ENCODE data around the gene UBASH3B.
"Not testable (repeated sequence)": the region's sequence is repeated elsewhere in the genome, so short reads cannot be mapped to it uniquely, and the experiment has no call there.

The UBASH3B gene

DNA sequence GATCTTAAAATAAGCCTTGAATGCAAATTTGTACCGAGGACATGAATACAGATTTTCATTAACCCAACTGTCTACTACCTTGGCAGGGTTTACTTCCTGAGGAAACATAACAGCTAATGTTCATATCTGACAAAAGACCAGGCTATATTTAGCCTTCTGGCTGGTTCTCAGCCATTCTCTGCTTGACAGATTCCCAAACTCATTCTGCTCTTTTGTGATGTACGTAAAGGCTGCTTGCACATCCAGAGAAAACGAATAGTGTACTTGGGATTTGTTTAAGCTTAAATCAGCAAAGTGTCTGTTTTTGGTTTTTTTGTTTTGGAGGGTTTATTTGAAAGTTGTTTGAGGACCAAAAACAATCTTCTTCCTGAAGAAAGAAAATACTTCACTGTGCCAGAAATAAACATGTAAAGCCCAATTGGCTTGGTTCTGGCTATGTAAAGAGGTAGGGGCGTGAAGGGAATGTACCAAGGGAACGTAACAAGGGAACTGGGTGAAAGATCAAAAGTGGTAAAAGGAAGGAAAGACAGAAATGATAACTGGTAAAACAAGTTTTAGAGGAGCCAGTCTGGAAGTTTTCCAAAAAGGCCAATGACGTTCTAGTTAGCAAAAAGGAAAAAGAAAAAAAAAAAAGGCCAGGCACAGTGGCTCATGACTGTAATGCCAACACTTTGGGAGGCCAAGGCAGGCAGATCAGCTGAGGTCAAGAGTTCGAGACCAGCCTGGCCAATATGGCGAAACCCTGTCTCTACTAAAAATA lies 161.4 kb downstream of the UBASH3B start:
- peak in 1 of 2 donors; percentile 19 for DNase-seq

- DNase-seq, result no peak
These were observed 164.6 kb downstream of the UBASH3B start for GRCh38 chr11:122820158-122820557.

GRCh38 chr11:122821169-122821568 lies 165.6 kb downstream of the UBASH3B start:
- DNase-seq, result no peak

DNA sequence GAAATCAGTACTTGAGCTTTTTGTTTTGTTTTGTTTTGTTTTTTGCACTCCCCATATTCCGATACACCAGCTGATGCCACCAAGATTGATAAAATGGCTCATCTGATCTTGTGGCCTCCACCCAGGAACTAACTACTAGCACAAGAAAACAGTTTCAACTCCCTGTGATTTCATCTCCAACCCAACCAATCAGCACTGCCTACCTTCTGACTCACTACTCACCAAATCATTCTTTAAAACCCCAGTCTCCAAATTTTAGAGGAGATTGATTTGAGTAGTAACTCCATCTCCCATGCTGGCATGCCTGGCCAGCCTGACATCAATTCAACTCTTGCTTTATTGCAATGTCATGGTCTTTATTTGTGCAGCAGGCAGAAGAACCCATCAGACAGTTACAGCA lies 166.7 kb downstream of the UBASH3B start:
- no peak for DNase-seq

GRCh38 chr11:122823564-122823963 lies 168.0 kb downstream of the UBASH3B start:
- no peak for DNase-seq

DNA sequence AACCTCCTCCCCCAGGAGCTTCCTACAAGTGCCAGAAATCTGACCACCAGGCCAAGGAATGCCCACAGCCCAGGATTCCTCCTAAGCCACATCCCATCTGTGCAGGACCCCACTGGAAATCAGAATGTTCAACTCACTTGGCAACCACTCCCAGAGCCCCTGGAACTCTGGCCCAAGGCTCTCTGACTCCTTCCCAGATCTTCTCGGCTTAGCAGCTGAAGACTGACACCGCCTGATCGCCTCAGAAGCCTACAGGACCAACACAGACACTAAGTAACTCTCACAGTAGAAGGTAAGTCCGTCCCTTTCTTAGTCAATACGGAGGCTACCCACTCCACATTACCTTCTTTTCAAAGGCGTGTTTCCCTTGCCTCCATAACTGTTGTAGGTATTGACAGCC lies 173.8 kb downstream of the UBASH3B start:
- not testable (repeated sequence) for DNase-seq

GRCh38 chr11:122832297-122832696 lies 176.8 kb downstream of the UBASH3B start:
- not testable (repeated sequence) for DNase-seq

DNA sequence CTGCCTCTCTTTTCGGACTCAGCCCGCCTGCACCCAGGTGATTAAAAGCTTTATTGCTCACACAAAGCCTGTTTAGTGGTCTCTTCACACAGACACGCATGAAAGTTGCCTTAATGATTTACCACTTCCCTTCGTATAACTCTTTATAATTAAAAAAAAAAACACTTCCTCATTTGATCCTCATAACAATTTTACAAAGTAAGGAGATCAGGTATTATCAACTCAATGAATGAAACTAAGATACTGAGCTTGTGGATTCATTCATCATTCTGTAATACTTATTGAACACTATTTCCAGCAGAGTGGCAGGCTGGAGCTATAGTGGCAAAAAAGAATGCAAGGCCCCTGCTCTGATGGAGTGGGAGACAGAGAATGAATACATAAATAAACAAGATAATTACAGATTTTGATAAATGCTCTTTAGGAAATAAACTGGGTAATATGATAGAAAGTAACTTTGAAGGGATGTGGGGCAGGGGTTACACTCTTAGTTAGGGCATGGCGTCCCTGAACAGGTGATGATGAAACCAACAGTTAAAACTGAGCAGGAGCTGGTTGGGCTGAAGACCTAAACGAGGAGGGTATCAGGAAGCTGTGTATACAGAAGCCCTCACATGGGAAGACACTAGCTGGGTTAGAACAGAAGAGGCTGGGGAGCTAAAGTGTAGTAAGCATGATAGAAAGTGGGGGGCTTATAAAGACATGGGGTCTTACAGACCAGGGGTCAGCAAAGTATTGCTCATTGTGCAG lies 177.4 kb downstream of the UBASH3B start:
- DNase-seq, result no peak

DNA sequence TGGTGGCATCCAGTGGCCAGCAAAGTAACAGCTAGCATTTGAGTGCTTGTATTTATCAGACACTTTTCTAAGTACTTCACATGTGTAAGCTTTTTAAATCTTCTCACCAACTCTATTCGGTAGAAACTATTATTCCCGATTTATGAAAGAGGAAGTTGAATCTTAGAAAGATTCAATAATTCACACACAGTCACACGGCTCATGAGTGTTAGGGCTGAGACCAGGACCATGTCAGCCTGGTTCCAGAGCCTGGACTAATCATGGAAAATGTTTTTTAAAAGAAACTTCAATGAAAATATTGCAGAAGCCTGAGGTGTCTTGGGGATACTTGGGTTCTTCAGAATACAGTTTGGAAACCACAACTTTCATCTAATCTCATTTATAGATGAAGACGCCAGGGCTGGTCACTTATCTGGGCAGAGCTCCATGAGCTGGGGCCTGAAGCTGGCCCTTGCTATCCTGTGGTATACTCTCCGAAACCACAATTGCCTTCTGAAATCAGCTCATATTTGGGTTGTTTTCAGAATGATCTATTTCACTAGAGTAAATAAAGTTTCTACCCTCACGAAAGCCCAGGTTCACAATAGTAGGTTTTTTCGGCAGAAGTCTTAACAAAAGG lies 178.4 kb downstream of the UBASH3B start:
- no peak for DNase-seq

DNA sequence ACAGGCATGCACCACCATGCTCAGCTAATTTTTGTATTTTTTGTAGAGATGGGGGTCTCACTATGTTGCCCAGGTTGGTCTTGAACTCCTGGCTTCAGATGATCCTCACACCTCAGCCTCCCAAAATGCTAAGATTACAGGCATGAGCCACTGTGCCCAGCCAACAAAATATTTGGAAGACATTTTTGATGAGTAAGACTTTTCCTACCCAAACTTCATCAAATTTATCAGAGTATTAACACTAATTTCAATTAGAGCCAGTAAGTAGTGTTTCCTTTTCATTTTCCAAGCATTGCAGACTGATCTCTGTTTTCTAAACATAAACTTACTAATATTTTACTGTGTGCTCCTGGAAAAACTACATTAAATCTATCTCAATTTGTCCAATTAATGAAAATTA lies 181.4 kb downstream of the UBASH3B start:
- no peak for DNase-seq

GRCh38 chr11:122837528-122838346 lies 182.2 kb downstream of the UBASH3B start:
- no peak for DNase-seq

DNA sequence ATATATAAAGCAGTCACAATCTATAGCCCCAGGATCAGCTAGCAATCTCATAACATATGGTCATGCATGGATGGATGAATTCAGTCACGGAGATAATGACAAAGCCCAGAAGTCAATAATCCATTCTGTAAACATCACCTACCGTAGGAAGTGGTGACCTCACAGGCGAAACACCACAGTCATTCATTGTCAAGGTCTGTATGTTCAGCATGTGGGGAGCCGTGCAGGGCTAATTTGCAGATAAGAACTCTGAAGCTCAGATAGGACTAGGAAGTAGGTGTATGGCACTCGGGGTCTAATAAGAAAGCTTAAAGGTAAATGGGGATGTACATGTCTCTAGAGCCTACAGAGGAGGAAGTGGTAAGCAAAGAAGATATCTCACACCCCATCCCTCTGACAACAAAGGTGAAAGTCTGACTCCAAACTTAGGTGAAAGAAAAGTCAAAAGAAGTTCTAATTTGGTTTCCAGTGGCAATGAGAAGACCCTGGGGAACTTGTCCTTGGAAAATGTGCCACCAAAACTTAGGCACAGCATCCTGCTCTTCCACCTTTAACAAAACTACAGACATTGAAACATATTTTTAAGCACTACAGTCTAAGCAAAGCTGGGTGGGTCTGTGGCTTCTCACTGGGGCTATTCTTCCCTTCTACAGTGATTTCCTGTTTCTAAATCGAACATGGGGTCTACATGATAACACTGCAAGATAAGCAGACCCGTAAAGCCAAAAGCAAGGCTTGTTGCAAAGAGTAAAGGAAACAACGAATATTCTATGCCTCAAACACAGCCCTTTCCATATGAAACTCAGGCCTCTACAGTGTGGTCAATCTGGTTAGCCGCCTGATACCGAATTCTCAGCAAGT lies 188.0 kb downstream of the UBASH3B start:
- DNase-seq, result no peak

DNA sequence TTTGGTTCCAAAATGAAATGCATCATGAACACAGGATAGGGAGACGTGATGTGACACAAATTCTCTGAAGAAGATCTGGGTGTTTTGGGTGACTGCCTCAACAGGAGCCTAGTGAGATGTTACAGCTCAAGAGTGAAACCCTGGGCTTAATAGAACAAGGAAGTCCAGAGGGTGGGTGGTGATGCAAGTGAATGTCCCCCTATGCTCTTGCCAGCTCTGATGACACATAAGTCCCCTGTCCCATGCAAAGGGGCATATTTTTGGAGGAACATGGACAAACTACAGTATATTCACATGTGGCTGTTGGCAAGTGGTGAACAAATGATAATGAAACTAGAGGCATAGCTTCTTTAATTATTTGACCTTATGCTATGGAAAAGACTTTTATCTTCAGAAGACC lies 191.9 kb downstream of the UBASH3B start:
- no peak for DNase-seq

GRCh38 chr11:122848186-122848585 lies 192.7 kb downstream of the UBASH3B start:
- DNase-seq, result no peak

- DNase-seq, result no peak
These were observed 194.6 kb downstream of the UBASH3B start for GRCh38 chr11:122850076-122850631.

GRCh38 chr11:122851366-122851966 lies 195.9 kb downstream of the UBASH3B start:
- no peak for DNase-seq

DNA sequence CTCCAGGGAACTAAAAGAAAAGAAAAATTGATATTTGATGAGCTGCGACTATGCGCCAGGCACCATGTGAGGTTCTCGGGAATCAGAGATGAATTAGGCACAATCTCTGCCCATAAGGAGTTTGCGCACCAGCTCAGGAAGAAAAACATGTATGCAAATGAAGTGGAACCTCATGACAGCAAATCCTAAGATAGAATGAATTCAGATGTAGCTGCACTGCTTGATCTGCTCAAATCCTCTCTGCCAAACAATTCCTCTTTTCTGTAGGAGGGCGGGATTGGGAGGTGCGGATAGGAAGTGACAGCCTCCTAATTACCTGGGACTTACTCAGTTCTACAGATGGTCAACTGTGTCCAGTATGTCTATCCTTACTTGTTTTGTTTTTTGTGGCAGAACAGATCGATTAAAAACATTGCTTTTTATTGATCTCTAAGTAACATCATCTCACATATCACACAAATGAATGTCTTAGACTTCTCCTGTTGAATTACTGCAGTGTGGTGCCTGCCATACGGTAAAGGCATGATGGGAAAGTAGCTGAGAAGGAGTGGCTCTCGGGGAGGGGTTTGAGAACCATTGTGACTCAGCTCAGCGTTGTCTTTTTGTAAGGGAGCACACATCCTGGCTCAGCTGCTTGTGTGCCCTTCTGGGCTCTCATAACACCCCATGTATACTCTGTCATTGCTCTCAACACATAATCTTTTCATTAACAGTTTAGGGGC lies 196.7 kb downstream of the UBASH3B start:
- no peak for DNase-seq

GRCh38 chr11:122852796-122853160 lies 197.3 kb downstream of the UBASH3B start:
- DNase-seq, result no peak

DNA sequence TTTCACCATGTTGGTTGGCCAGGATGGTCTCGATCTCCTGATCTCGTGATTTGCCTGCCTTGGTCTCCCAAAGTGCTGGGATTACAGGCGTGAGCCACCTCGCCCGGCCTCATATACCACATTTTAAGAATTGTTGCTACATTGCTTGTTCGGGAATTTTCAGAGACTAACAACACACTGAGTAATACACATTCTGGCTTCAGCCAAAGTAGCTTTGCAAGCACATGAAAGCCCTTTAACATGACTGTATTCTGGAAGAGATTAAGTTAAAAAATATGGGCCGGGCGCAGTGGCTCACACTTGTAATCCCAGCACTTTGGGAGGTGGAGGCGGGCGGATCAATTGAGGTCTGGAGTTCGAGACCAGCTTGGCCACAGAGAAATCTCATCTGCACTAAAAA lies 197.7 kb downstream of the UBASH3B start:
- no peak for DNase-seq

DNA sequence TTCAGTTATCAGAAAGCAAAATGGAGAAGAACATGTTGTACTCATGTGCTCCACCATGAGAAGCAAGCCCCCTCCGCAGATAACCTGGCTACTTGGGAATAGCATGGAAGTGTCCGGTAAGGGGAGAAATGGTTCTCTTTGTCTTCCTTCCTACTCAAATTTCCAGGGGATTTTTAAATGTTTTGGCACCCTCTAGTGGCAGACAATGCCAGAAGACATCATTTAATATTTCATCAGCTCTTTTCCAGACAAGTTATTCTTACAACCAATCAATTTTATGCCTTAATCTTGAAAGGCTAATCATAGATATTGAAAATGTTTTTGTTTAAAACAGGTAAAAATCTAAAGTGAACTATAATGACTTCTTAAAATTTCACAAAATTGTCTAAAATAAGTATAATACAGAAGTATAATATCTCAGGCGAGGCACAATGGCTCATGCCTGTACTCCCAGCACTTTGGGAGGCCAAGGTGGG lies 198.5 kb downstream of the UBASH3B start:
- peak in 1 of 2 donors; percentile 78 for DNase-seq

All from hippocampal formation (tissue), 2 donors.